Liver (tissue), 3 donors: ENCODE results near the gene TM9SF3.

Experiments
- ATF3 ChIP-seq: IDR thresholded peaks from 2 replicates; pipeline ENCODE4 v1.6.1; 2016; ENCODE audit warnings: antibody characterized with exemption
- CTCF ChIP-seq: fragments of 150-350 bp; IDR thresholded peaks from 2 replicates; pipeline ENCODE4 v1.5.1; 2017; ENCODE audit warnings: improper control_type of control experiment, low read depth, low read length; ENCODE audit not compliant: missing input control
- EGR1 ChIP-seq, 2 donors: IDR thresholded peaks; 2 replicates each; pipeline ENCODE4 v1.6.1; 2016 to 2018; ENCODE audit warnings: antibody characterized with exemption in 2 of 2, low read depth in 2 of 2
- FOXA1 ChIP-seq: IDR thresholded peaks from 2 replicates; pipeline ENCODE4 v1.6.1; 2016; ENCODE audit warnings: antibody characterized with exemption
- FOXA2 ChIP-seq: IDR thresholded peaks from 2 replicates; pipeline ENCODE4 v1.6.1; 2016; ENCODE audit warnings: antibody characterized with exemption
- JUND ChIP-seq, 2 donors: IDR thresholded peaks; 2 replicates each; pipeline ENCODE4 v1.6.1; 2016; ENCODE audit warnings: antibody characterized with exemption in 2 of 2
- MAX ChIP-seq: IDR thresholded peaks from 2 replicates; pipeline ENCODE4 v1.6.1; 2016; ENCODE audit warnings: antibody characterized with exemption
- REST ChIP-seq: IDR thresholded peaks from 2 replicates; pipeline ENCODE4 v1.6.1; 2016; ENCODE audit warnings: antibody characterized with exemption, mild to moderate bottlenecking
- SP1 ChIP-seq: IDR thresholded peaks from 2 replicates; pipeline ENCODE4 v1.6.1; 2018; ENCODE audit warnings: antibody characterized with exemption, mild to moderate bottlenecking
- TAF1 ChIP-seq: conservative IDR thresholded peaks from 2 replicates; pipeline ENCODE4 v1.6.1; 2016; ENCODE audit warnings: antibody characterized with exemption, mild to moderate bottlenecking
- YY1 ChIP-seq: IDR thresholded peaks from 2 replicates; pipeline ENCODE4 v1.6.1; 2016; ENCODE audit warnings: antibody characterized with exemption, mild to moderate bottlenecking
- ZBTB33 ChIP-seq: IDR thresholded peaks from 2 replicates; pipeline ENCODE4 v1.6.1; 2016; ENCODE audit warnings: antibody characterized with exemption
- donor health status: healthy.
- donor health status: healthy.

- TF ChIP-seq CTCF (no peak), REST (no peak), ATF3 (no peak), TAF1 (no peak), SP1 (no peak), EGR1 (IDR thresholded peaks at IDR 0.05; ENCODE audit: low read depth in 2 of 2) (no peak), ZBTB33 (no peak), YY1 (no peak), FOXA1 (no peak), FOXA2 (no peak), JUND (IDR thresholded peaks at IDR 0.05) (no peak), MAX (no peak)
Observed at GRCh38 chr10:96555330-96555729, 31.5 kb downstream of the TM9SF3 start.
